Measurements from ENCODE around the gene MTTP.

DNA sequence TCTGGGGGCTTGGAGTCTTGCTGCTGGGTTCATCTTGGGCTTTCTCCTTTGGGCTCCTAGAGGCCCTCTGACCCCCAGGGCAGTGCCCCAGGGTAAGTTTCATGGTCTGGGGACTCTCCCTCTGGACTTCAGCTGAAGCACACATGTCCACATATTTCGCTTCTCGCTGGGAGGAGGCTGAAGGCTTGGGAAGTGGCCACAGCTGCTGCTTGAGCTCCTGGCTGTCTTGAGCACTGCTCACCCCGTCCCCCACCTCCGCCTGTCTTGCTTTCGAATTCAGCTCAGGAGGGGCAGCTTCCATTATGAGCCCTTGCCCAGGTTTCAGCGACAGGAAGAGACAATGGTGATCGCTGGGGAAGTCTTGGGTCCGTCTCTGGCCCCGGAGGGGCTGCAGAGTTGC, 79.3 kb downstream of the MTTP start:
- TF ChIP-seq, protein P1, sequence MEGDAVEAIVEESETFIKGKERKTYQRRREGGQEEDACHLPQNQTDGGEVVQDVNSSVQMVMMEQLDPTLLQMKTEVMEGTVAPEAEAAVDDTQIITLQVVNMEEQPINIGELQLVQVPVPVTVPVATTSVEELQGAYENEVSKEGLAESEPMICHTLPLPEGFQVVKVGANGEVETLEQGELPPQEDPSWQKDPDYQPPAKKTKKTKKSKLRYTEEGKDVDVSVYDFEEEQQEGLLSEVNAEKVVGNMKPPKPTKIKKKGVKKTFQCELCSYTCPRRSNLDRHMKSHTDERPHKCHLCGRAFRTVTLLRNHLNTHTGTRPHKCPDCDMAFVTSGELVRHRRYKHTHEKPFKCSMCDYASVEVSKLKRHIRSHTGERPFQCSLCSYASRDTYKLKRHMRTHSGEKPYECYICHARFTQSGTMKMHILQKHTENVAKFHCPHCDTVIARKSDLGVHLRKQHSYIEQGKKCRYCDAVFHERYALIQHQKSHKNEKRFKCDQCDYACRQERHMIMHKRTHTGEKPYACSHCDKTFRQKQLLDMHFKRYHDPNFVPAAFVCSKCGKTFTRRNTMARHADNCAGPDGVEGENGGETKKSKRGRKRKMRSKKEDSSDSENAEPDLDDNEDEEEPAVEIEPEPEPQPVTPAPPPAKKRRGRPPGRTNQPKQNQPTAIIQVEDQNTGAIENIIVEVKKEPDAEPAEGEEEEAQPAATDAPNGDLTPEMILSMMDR (IDR thresholded peaks at IDR 0.05), result no peak
- TF ChIP-seq ZFX (IDR thresholded peaks at IDR 0.05; ENCODE audit: borderline replicate concordance), result no peak
